ENCODE measurements around the gene SDF4.
"Not testable (repeated sequence)": the region's sequence is repeated elsewhere in the genome, so short reads cannot be mapped to it uniquely, and the experiment has no call there.

SDF4 gene

GRCh38 chr1:1259540-1259939 lies 27.7 kb upstream of the SDF4 start:
- DNase-seq = no peak

GRCh38 chr1:1259119-1259488 lies 27.3 kb upstream of the SDF4 start:
- no peak for DNase-seq

- DNase-seq = no peak
These were observed 25.4 kb upstream of the SDF4 start for GRCh38 chr1:1256956-1257871.

- DNase-seq = no peak
These were observed 23.8 kb upstream of the SDF4 start for GRCh38 chr1:1255611-1256010.

DNA sequence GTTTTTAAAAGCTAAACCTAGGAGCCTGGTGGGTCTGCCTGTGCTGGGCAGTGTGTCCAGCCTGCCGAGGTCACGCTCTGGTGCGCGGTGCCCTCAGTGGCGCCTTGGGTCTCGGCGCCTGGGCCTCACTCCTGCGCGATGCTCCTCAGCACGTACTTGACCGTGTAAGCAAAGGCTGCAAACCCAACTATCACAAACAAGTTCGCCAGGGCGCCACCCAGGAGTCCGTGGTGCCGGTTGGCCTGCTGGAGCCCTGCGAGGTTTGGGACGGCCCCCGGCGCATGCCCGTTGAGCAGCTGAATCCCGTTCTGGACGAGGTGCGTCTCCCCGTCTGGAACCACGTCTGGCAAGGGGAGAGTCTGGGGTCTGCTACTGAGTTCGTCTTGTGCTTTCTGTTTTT lies 23.3 kb upstream of the SDF4 start:
- DNase-seq = no peak

GRCh38 chr1:1254667-1254998 lies 22.8 kb upstream of the SDF4 start:
- DNase-seq = no peak

- no peak for DNase-seq
These were observed 22.3 kb upstream of the SDF4 start for GRCh38 chr1:1253972-1254666.

GRCh38 chr1:1253314-1253713 lies 21.5 kb upstream of the SDF4 start:
- DNase-seq = no peak

DNA sequence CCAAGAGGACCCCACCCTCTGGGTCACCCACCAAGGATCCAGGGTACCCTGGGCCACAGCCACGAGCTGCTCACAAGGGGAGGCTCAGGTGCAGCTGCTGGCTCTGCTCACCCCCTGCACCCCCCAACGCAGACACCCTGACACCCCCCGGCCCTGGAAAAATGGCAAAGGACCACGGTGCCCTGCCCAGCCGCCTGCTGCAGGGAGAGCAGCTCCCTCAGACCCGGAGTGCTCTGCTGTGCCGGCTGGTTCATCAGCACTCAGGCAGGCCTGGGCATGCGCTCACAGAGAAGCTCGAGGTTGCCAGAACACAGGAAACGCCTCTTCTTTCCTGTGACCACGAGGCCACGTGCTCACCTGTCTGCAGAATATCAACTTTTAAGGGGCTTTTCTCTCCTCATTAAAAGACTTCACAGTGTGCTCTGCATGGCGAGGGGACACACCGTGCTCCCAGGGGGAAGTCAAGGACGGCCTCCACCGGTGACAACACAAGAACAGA lies 19.0 kb upstream of the SDF4 start:
- peak; percentile 21 for DNase-seq

DNA sequence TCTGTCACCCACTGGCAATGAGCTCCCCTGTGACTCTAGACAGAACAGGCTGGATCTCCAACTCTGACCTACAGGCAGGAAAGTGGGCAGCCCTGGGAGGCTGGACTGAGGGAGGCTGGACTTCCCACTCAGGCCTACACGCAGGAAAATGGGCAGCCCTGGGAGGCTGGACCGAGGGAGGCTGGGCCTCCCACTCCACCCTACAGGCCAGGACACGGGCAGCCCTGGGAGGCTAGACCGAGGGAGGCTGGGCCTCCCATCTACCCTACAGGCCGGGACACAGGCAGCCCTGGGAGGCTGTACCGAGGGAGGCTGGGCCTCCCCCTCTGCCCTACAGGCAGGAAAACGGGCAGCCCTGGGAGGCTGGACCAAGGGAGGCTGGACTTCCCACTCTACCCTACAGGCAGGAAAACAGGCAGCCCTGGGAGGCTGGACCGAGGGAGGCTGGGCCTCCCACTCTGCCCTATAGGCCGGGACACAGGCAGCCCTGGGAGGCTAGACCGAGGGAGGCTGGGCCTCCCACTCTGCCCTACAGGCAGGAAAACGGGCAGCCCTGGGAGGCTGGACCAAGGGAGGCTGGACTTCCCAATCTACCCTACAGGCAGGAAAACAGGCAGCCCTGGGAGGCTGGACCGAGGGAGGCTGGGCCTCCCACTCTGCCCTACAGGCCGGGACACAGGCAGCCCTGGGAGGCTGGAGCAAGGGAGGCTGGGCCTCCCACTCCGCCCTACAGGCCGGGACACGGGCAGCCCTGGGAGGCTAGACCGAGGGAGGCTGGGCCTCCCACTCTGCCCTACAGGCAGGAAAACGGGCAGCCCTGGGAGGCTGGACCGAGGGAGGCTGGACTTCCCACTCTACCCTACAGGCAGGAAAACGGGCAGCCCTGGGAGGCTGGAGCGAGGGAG lies 16.5 kb upstream of the SDF4 start:
- not testable (repeated sequence) for DNase-seq

DNA sequence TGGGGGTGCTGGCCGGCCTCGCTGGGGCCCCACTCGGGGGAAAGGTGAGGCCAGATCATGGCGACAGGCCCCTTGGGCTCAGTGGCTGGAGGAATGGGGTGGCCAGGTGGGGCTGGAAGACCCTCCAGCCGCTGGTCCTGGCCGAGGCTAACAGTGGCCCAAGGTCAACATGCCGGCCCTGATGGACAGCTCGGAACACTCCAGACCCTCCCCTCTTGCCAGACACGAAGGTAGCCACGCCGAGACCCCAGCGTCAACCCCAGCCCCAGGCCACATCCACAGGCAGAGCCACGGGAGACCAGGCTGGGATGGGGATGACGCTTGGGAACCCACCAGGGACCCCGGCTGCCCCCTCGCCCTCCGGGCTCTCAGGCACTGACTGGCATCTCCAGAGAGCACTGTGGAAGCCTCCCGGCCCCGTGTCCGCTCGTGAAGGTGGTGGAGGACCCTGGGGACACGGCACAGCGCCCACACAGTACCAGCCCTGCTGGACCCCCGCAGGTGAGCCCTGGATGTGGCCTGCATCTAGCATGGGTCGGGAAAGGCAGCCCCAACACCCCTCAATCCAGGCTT lies 15.6 kb upstream of the SDF4 start:
- no peak for DNase-seq

- DNase-seq = no peak
These were observed 15.0 kb upstream of the SDF4 start, which contains the start of gene C1QTNF12 for GRCh38 chr1:1246577-1247340. Gene C1QTNF12, minus strand, starts transcription at chr1:1246722. Its CDS starts 32 bp downstream, at chr1:1246690.

DNA sequence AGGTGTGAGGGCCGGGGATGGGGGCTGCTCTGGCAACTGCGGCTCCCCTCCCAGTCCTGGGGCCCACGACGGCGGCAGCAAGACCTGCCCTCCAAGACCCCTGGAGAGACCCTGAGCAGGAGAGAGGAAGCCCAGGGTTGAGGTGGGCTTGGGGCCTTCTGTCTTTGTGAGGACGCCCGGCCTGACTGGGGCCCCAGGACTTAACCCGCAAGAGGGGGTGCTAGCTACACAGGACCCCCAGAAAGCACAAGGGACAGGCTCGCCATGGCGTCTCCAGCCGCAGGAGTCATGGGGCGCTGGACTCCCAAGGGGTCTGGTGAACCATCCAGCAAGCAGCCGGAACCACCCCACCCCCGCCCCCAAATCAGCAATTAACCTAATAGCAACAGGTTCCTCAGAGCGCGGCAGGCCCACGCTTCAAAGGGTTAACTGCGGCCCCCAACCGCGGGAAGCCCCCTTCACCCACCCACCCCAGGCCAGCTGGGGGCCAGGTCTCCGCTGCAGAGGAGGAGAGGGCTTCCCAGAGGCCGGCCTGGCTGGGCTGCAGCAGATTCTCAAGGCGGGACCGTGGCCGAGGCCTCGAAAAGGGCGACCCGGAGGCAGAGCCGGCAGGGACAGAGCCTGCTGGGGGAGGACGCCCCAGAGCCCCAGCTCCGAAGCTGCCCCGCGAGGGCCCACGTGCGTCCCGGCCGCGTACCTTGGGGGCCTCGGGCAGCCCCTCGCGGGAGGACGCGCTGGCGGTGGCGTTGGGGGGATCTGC lies 14.2 kb upstream of the SDF4 start:
- DNase-seq = no peak

GRCh38 chr1:1245178-1245816 lies 13.5 kb upstream of the SDF4 start:
- no peak for DNase-seq

DNA sequence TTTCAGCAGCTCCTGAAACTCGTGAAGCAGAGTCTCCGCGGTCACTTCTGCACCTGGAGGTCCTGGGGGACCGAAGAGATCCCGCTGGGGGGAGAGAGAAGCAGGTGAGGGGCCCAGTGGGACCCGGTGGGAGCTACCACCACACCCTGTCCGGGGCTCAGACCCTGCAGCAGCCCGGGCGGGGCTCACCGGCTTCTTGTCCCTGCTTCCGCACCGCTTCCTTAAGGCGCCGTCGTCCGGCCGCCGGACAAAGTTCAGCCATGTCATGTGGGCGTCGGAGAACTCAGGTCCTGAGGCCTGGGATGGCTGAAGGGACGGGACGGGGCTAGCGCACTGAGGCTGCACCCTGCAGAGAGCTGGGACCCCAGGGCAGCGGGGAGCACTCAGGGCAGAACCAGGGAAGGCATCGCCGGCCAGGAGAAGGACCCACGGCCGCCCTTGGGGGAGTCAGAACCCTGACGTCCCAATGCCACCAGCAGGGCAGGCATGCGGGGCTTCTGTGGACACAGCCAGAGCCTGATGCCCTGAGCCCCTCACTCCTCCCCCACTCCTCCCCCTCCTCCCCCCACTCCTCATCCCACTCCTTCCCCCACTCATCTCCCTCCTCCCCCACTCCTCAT lies 12.5 kb upstream of the SDF4 start:
- no peak for DNase-seq

DNA sequence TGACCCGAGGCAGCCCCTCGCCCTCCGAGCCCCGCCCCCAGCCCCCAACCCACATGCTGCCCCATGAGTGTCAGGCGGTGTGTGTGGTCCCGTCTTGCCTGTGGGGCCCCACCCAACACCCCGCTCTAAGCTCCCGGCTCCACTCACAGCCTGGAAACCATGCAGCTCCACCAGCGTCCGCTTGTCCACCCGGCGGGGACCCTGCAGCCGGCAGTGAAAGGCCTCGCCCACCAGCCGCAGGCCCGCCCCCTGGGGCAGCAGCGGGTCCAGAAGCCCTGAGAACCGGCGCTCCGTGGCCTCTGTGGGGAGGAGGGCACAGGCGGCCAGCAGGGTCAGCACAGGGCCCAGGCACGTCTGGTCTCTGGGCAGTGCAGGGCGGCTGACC lies 12.0 kb upstream of the SDF4 start:
- no peak for DNase-seq

- DNase-seq = no peak
These were observed 11.5 kb upstream of the SDF4 start for GRCh38 chr1:1243266-1243660.

DNA sequence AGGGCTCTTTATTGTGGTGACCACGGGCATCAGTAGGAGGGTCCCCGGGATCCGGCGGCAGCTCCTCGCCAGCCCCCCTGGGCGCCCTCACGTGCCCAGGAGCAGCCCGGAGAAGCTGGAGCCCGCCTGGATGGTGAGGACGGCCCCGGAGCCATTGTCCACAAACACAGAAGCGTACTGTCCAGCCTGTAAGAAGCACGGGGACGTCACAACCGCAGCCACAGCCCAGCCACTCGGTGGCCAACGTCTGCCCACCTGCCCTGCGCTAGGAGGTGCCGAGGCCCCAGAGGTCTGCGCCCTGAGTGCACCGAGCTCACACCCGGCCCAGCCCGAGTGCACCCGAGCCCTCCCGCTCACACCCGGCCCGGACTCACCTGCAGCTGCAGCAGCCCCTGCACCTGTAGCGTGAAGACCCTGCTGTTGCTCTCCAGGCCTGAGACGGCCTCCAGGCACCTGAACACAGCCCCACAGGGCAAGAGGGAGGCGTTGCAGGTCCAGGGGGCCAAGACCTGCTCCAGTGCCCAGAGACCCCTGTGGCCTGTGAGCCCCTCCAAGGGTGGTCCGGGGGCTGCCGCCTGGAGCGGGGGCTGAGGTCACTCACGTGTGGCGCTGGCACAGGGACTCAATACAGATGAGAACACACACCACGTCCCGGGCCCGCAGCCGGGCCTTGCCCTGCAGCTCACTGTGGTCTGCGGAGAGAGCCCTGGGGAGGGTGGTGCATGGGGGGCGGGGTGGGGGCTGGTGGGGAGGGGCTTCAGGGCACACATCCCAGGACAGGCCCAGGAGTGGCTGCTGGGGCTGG lies 10.9 kb upstream of the SDF4 start:
- DNase-seq = no peak

DNA sequence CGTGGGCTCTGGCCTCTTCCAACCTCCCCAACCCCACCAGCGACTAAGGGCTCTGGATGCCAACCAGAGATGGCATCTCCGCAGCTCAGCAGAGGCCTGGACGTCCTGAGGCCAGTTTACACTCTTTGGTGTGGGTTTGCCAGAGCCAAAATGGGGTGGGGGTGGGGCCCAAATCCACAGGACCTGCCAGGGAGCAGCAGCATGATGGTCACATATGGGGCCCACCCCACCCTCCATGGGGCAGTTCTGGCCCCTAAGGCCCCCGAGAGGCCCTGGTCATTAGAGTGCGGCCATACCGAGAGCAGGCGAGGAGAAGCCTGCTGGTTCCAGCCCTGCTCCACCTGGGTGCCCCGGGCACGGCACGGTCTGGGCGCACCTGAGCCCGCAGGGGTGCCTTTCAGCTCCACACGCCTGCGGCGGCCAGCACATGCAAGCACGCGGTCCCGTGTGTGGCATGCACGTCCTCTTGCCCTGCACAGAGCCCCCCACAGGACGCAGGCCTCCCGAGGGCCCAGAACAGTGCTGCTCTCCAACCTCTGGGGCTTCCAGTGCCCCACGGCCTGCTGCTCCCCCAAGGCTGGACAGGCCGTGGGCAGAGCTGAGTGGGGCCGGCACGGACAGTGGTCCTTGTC lies 9.9 kb upstream of the SDF4 start:
- no peak for DNase-seq

Data from NCI-H526 treated with DMSO at 0.1 percent for 48 hours (cell line).